ENCODE results near the gene SLC6A9.

Gene SLC6A9

DNA sequence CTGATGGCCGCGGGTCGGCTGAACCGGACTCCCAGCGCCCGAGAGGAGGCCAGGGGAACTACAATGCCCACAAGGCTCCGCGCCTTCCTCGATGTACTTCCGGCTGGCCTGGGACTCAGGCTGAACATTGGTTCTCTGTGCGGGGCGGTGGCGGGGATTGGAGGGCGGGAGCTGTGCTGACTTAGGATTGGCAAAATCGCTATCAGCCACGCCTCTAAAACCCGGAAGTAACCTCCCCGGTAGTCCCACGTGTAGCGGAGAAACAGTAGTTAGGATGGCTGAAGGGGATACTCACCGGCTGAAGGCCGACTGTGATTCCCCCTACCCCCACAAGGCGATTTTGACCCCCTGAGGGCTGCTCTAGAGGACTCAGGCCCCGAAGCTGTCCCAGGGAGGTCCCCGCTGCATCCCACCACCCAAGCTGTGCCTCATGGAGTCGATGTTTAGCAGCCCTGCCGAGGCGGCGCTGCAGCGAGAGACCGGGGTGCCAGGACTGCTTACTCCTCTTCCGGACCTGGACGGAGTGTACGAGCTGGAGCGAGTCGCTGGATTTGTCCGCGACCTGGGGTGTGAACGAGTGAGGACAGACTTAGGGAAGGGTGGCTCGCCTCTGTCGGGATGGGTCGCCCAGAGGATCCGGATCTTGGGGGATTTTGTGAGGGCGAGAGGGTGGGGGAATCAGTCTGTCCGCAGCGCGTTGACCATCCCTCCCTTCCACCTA is 61.4 kb downstream of the SLC6A9 start, which contains the start of gene DPH2:
DPH2 (plus strand) TSS at position 265 of the 721 bp plus-strand sequence; CDS start at position 431, 166 bp downstream.
- peak; percentile 94 to 95 (median 95) for DNase-seq (ENCODE audit: low read depth in 3 of 3)

DNA sequence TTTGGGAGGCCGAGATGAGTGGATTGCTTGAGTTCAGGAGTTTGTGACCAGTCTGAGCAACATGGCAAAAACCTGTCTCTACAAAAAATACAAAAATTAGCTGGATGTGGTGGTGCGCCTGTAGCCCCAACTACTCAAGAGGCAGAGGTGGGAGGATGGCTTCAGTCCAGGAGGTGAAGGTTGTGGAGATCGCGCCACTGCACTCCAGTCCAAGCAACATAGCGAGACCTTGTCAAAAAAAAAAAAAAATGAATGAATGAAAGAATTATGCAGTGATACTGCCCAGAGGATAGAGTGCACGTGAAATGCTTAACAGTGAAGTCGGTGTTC is 61.9 kb downstream of the SLC6A9 start:
- DNase-seq (ENCODE audit: low read depth in 3 of 3): no peak

GRCh38 chr1:43968348-43968948 is 62.8 kb downstream of the SLC6A9 start:
- no peak for DNase-seq (ENCODE audit: low read depth in 3 of 3)

GRCh38 chr1:43965316-43965715 is 65.9 kb downstream of the SLC6A9 start:
- no peak for DNase-seq (ENCODE audit: low read depth in 3 of 3)

- DNase-seq (ENCODE audit: low read depth in 3 of 3): no peak
Measured at GRCh38 chr1:43963890-43964289, 67.4 kb downstream of the SLC6A9 start.

- no peak for DNase-seq (ENCODE audit: low read depth in 3 of 3)
Measured at GRCh38 chr1:43963006-43963405, 68.3 kb downstream of the SLC6A9 start.

DNA sequence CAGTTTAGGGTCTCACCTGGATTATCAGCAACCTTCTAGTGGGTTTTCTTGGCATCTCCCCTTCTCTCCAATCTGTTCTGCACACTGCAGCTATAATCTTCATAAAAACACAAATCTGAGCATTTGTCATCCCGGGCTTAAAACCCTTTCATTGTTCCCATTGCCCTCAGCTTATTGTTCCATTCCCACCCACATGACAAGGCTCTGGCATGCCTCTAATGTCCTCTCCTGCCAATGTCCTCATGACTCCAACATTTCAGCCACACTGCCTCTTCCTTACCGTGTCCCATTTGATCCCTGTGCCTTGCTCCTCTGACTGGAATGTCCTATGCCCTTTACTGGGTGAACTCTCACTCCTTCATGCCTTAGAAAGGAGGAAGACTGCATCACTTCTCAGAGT is 68.9 kb downstream of the SLC6A9 start:
- DNase-seq (ENCODE audit: low read depth in 3 of 3): no peak

- DNase-seq (ENCODE audit: low read depth in 3 of 3): no peak
Measured at GRCh38 chr1:43961692-43962091, 69.6 kb downstream of the SLC6A9 start.

DNA sequence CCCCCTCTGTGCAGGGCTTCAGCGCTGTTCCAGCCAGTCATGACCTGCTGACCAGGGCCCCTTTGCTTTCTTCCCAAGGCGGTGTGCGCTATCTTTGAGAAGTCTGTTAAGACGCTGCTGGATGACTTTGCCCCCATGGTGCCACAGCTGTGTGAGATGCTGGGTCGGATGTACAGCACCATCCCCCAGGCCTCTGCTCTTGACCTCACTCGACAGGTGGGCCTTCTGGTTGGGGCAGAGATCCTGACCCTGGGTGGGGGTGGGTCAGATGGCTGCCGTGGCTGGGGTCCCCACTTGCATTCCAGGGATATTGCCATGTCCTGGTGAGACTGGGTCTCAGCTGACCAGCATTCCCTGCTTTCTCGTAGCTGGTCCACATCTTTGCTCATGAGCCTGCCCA is 70.5 kb downstream of the SLC6A9 start:
- DNase-seq (ENCODE audit: low read depth in 3 of 3): no peak

DNA sequence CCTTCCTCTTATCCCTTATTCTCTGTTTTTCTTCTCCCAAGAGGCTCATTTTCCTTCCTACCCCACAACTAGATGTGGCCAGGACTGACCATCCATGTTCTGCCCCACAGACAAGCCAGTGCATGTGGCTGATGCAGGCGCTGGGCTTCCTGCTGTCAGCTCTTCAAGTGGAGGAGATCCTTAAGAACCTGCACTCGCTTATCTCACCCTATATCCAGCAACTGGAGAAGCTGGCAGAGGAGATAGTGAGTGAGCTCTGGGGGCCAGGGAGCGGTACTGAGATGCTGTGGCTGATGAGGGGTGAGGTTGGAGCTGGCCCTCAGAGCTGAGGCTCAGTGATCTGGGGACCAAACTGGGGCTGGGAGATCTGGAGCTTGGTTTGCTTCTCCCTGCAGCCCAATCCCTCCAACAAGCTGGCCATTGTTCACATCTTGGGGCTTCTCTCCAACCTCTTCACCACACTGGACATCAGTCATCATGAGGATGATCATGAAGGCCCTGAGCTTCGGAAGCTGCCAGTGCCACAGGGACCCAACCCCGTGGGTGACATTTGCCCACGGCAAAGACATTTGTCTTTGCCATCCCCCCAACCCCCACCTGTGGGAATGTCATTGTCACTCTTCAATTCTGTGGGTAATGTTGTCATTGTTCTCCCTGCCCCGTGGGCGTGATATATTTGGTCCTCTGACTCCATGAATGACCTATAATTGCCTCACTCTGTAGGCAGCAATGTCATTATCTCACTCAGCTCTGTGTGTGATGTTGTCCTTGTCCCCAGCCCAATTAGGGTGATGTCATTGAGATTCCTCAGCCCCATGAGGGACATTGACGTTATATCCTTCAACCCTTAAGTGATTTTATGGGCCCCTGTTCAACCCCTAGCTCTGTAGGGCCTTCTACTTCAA is 72.7 kb downstream of the SLC6A9 start:
- no peak for DNase-seq (ENCODE audit: low read depth in 3 of 3)

DNA sequence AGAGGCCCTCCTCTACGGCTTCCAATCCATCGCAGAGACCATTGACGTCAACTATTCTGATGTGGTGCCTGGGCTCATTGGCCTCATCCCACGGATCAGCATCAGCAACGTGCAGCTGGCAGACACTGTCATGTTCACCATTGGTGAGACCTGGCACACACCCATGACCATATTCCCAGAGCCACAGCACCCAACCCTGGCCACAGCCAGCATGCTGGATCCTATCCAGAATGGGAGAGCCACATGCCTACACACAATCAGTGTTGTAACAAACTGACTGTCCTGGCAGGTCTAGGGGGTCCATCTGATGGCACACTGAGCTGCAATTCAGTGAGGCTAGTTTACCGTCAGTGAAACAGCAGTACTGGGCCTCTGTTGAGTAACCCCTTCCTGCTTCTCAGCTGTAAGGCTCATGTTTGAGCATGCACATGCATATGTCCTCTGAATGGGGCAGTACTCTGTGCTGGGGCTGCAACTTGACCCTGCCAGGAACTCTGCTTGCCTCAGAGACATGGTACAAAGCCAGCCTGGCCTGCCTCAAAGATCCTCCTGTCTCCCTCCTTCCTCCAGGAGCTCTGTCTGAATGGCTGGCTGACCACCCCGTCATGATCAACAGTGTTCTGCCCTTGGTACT is 73.7 kb downstream of the SLC6A9 start:
- DNase-seq (ENCODE audit: low read depth in 3 of 3): no peak

- DNase-seq (ENCODE audit: low read depth in 3 of 3): no peak
Measured at GRCh38 chr1:43956234-43956633, 75.0 kb downstream of the SLC6A9 start.

- no peak for DNase-seq (ENCODE audit: low read depth in 3 of 3)
Measured at GRCh38 chr1:43954036-43954435, 77.2 kb downstream of the SLC6A9 start.

DNA sequence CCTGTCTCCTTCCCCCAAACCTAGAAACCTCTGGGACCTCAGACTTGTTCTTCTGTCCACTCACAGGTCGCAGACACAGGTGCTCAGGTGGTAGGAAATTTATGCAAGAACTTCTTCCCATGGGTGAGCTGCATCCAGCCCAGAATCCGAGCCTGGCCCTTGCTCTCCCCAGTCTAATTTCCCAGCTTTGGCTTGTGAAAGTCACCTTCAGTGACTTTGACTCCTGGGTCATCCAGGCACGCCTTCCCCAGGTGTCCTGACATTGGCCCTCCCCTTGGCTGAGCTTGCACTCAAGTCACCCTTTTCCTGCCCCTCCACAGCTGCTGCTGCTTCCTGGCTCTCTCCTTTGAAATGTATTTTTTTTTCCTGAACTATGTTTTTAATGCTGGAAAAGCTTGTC is 77.9 kb downstream of the SLC6A9 start:
- no peak for DNase-seq (ENCODE audit: low read depth in 3 of 3)

DNA sequence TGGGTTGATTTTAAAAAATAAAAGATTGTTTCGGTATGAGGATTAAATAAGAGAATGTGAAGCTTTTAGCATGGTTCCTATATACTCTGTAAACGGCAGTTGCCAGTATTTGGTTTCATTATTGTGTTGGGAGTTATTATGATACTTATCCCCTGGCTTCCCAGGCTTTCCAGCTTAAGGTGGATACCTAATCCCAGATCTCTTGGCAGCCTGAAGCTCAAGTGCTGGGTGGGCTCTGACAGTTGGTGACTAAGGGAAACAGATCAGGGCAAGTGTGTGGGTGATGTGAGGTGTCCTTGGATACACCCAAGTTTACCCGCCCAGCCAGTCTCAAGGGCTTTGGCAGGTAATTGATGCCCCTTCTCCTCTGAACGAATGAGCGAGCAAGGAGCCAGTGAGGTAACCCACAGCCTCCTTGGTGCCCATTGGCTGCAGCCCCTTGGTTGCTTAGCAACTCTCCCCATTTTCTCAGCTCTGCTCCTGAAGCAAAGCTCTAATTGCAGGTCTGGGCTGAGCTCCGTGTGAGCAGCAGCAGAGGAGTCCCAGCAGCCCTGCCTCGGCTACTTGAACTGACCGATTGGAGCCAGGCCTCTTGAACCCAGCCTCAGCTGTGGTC is 78.4 kb downstream of the SLC6A9 start:
- no peak for DNase-seq (ENCODE audit: low read depth in 3 of 3)

GRCh38 chr1:43951021-43951985 is 80.0 kb downstream of the SLC6A9 start:
- DNase-seq (ENCODE audit: low read depth in 3 of 3): no peak

GRCh38 chr1:43949678-43950077 is 81.6 kb downstream of the SLC6A9 start:
- no peak for DNase-seq (ENCODE audit: low read depth in 3 of 3)

DNA sequence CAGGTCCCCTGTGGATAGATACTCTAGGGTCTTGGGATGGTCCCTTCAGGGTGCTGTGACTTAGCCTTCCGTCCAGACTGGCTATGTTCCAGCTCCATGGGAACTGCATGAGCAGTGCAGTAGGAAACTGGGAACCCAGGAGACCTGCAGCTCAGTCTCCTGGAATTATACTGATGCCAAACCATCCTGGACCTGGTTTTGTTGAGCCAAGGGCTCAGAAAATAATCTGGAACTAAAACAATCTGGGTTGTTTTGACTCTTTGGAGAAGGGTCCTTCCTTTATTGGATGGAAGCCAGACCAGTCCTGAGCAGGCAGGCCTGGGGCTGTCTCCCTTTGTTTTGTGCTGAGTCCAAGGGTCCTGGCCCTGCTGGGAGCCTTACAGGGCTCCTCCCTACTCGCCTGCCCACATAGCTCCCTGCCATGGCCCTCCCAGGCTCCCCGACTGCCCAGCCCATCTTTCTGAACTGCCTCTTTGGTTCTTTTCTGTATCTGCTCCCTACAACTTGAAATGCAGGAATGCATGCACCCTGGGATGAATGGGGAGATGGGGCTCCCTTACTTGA is 83.3 kb downstream of the SLC6A9 start:
- DNase-seq (ENCODE audit: low read depth in 3 of 3): no peak

GRCh38 chr1:43947061-43947873 is 84.0 kb downstream of the SLC6A9 start:
- DNase-seq (ENCODE audit: low read depth in 3 of 3): no peak
